Body of pancreas (tissue), 4 donors: ENCODE data around the gene STX2. TPM values are rescaled to one million over a fixed set of nuclear protein-coding genes. Genes with fewer than 3 reads are reported as not detected.

Experiments
- ATAC-seq: fragments of 150-250 bp; one replicate; pipeline ENCODE4 v1.9.1; 2016
- DNase-seq, 4 donors: peaks; one replicate each; pipeline ENCODE4 v3.0.0-alpha.2; 2019
- H3K27ac ChIP-seq, 4 donors: fragments of 200-600 bp; sonication (generic); 1 replicate in 3 of 4; 2 replicates in 1 of 4; pipeline versions ENCODE4 v1.5.1 to v1.6.1; 2016 to 2019; ENCODE audit warnings: mild to moderate bottlenecking in 1 of 4, mixed read lengths in 1 of 4, moderate library complexity in 1 of 4
- H3K27me3 ChIP-seq, 2 donors: fragments of 200-600 bp; sonication (generic); one replicate each; pipeline ENCODE4 v1.6.0; 2016; ENCODE audit warnings: mild to moderate bottlenecking in 1 of 2
- H3K36me3 ChIP-seq, 2 donors: fragments of 200-600 bp; sonication (generic); replicated peaks in 1 of 2; 2 replicates each; pipeline ENCODE4 v1.5.1; 2016; ENCODE audit warnings: low read depth in 2 of 2; ENCODE audit not compliant: insufficient read depth in 1 of 2
- H3K4me1 ChIP-seq: fragments of 200-600 bp; sonication (generic); one replicate; pipeline ENCODE4 v1.6.0; 2016
- H3K4me3 ChIP-seq, 2 donors: fragments of 200-600 bp; sonication (generic); 1 replicate in 1 of 2; 2 replicates in 1 of 2; pipeline ENCODE4 v1.5.1; 2016 to 2019
- H3K9me3 ChIP-seq, 3 donors: fragments of 200-600 bp; sonication (generic); 1 replicate in 2 of 3; 2 replicates in 1 of 3; pipeline ENCODE4 v1.5.1; 2016
- POLR2A ChIP-seq, 3 donors: fragments of 450-650 bp; IDR thresholded peaks; one replicate each; pipeline ENCODE4 v1.6.1; 2016; ENCODE audit warnings: antibody characterized with exemption in 3 of 3, mild to moderate bottlenecking in 2 of 3
- WGBS, 2 donors: methylation state at CpG; one replicate each; pipeline ENCODE4 v1.1.5; 2017; 5-methylcytosine and 5-hydroxymethylcytosine counted together
- intact Hi-C: fragments of 100-400 bp; cut with DNase I; formaldehyde crosslinking; loops from one replicate; pipeline ENCODE4 v1.15.1; 2023
- total RNA-seq, 2 donors: library from RNA; depleted of rRNA; stranded (reverse); fragments of >200 nt; gene quantifications; one replicate each; pipeline ENCODE4 v1.1.0, GENCODE V29; 2016
- TF ChIP-seq, protein P1 (sequence below), 7 experiments: fragments of 450-650 bp in 4 of 7; fragments of 200-600 bp in 3 of 7; sonication (generic) in 3 of 7; IDR thresholded peaks; one replicate each; pipeline ENCODE4 v1.5.1; 2016 to 2019; ENCODE audit warnings: antibody characterized with exemption in 7 of 7

STX2 gene
- total RNA-seq, 2 donors from 2014 or later: 17.1 to 18.8 TPM

DNA sequence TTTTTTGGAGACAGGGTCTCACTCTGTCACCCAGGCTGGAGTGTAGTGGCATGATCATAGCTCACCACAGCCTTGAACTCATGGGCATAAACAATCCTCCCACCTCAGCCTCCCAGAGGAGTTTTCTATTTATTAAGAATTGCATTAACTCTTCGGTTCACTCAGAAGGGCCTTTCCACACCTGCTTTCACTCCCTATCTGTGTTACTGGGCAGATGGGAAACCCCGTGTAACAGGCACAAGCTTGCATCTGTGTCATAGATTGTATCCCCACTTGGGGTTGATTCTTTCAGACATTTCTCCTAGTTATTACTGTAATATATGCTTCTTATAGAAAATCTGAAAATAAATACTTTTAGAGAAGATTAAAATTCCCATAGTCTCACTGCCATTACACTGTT, 38.7 kb downstream of the STX2 start:
- ATAC-seq (no peak), DNase-seq (no peak)
- Histone ChIP-seq H3K27ac (no peak overlapping the region), H3K36me3 (peaks cover 12% of the 10 kb centered on the region in 2 donors), H3K4me3 (no peak overlapping the region), H3K4me1 (no peaks in the 10 kb centered on the region), H3K9me3 (no peaks in the 10 kb centered on the region), H3K27me3 (no peaks in the 10 kb centered on the region)
- intact Hi-C loops: no loop called here
- TF ChIP-seq, protein P1, sequence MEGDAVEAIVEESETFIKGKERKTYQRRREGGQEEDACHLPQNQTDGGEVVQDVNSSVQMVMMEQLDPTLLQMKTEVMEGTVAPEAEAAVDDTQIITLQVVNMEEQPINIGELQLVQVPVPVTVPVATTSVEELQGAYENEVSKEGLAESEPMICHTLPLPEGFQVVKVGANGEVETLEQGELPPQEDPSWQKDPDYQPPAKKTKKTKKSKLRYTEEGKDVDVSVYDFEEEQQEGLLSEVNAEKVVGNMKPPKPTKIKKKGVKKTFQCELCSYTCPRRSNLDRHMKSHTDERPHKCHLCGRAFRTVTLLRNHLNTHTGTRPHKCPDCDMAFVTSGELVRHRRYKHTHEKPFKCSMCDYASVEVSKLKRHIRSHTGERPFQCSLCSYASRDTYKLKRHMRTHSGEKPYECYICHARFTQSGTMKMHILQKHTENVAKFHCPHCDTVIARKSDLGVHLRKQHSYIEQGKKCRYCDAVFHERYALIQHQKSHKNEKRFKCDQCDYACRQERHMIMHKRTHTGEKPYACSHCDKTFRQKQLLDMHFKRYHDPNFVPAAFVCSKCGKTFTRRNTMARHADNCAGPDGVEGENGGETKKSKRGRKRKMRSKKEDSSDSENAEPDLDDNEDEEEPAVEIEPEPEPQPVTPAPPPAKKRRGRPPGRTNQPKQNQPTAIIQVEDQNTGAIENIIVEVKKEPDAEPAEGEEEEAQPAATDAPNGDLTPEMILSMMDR (IDR thresholded peaks at IDR 0.05): no peak
- no peak for TF ChIP-seq POLR2A (IDR thresholded peaks at IDR 0.05)
- 89 to 95% methylated on average over 2 of the region's 2 CpGs for WGBS, 2 donors

DNA sequence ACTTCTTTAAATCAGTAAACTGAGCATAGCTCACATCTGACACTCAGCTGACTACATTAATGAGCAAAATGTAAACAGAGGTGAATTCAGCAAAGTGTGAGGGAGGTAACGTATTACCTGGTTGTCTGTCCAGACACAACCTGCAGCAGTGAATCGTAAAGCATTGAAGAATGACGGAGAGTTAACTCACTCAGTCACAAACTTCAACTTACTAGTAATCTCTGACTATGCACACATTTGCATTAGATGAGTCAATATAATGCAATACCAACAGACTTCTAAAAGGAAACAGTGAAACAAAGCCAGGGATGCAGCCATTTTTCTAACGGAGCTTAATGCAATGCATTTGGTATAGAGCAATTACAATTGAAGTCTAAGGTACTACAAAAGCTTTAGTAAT, 40.0 kb downstream of the STX2 start:
- no peak overlapping the region for H3K27ac ChIP-seq
- no peaks in the 10 kb centered on the region for H3K27me3 ChIP-seq
- H3K4me3 ChIP-seq: no peak overlapping the region
- 88 to 92% methylated on average over 4 of the region's 4 CpGs for whole genome bisulfite sequencing, 2 donors
- H3K36me3 ChIP-seq: peaks cover 12% of the 10 kb centered on the region in 2 donors
- ATAC-seq (no peak), DNase-seq (no peak)
- no peaks in the 10 kb centered on the region for H3K4me1 ChIP-seq
- no peaks in the 10 kb centered on the region for H3K9me3 ChIP-seq
- TF ChIP-seq POLR2A (IDR thresholded peaks at IDR 0.05): no peak
- TF ChIP-seq, protein P1 (IDR thresholded peaks at IDR 0.05): no peak
- intact Hi-C loops: no loop called here

DNA sequence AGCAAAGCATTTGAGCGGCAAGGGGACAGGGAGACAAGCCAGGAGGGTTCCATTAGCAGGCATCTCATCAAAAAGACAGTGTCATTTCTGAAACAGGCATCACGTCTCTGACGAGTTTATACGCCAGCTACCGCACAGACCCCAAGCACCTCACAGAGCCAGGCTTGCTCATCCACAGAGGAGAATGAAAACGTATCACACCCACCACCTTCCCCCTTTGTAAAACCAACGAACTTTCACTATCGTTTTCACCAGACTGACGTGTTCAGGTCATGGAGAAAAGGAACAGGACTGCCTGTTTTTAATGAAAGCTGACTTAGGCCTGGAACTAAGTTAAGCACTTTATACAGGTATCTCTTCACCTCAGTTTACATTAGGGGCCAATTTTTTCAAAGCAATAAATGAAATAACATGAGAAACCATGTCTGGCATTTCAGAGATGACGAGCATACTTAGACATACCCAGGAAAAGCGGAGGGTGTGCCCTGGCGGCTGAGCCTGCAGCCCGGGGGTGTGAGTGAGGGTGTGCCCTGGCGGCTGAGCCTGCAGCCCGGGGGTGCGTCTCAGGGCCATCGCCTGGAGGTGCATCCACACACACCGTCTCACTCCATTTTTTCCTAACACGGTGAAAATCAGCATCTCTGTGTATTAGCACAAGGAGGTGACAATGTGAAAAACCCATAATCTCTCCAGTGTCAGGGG, 41.9 kb downstream of the STX2 start:
- Histone ChIP-seq H3K36me3 (peaks cover 12% of the 10 kb centered on the region in 2 donors), H3K4me3 (no peak overlapping the region), H3K9me3 (no peaks in the 10 kb centered on the region), H3K27me3 (no peaks in the 10 kb centered on the region), H3K4me1 (no peaks in the 10 kb centered on the region), H3K27ac (no peak overlapping the region)
- WGBS, 2 donors: 89 to 93% methylated on average over 19 of the region's 19 CpGs
- ATAC-seq (no peak), DNase-seq (no peak)
- no peak for TF ChIP-seq POLR2A (IDR thresholded peaks at IDR 0.05)
- intact Hi-C loops: no loop called here

DNA sequence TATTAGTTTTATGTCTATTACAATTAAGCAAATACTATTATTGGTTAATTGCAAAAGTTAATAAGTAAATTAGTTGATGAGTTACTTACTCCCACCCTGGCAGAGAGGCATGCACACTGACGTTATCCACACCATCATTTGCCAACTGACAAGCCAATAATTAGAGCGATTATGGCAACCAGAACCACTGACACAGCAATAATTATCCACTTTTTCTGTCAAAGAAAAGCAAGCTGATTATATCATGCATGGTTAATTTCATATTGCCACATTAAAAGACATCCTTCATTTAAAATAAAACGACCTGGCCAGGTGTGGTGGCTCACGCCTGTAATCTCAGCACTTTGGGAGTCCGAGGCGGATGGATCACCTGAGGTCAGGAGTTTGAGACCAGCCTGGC, 43.1 kb downstream of the STX2 start:
- H3K9me3 ChIP-seq: no peaks in the 10 kb centered on the region
- intact Hi-C loops: no loop called here
- ATAC-seq: no peak
- no peak for DNase-seq
- TF ChIP-seq, protein P1 (IDR thresholded peaks at IDR 0.05): no peak
- no peak for TF ChIP-seq POLR2A (IDR thresholded peaks at IDR 0.05)
- WGBS, 2 donors: 50 to 67% methylated on average over 6 of the region's 6 CpGs
- H3K27me3 ChIP-seq: no peaks in the 10 kb centered on the region
- peaks cover 7 to 12% of the 10 kb centered on the region in 2 donors for H3K36me3 ChIP-seq
- H3K4me1 ChIP-seq: no peaks in the 10 kb centered on the region
- no peak overlapping the region for H3K27ac ChIP-seq
- H3K4me3 ChIP-seq: no peak overlapping the region

DNA sequence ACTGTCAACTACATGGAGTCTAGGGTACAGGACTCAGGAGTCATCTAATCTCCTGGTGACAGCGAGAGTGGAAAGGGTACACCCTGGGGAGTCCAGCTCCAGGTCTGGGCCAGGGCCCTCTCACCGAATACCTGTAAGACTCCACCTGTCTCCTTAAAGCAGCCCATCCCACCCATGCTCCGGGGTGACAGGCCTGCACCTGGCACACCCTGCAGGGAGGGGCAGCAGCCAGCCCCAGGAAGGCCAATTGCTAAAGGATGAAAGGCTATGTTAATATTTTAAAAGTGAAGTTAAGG, 45.5 kb downstream of the STX2 start:
- no peak for TF ChIP-seq POLR2A (IDR thresholded peaks at IDR 0.05)
- TF ChIP-seq, protein P1 (IDR thresholded peaks at IDR 0.05): no peak
- Histone ChIP-seq H3K27ac (no peak overlapping the region), H3K27me3 (no peaks in the 10 kb centered on the region), H3K36me3 (peaks cover 0 to 8% of the 10 kb centered on the region in 2 donors), H3K4me3 (no peak overlapping the region), H3K4me1 (no peaks in the 10 kb centered on the region), H3K9me3 (no peaks in the 10 kb centered on the region)
- WGBS, 2 donors: 89% methylated on average over 3 of the region's 3 CpGs
- ATAC-seq: no peak
- no peak for DNase-seq
- intact Hi-C loops: no loop called here
